Measurements from ENCODE around the gene IL22.

DNA sequence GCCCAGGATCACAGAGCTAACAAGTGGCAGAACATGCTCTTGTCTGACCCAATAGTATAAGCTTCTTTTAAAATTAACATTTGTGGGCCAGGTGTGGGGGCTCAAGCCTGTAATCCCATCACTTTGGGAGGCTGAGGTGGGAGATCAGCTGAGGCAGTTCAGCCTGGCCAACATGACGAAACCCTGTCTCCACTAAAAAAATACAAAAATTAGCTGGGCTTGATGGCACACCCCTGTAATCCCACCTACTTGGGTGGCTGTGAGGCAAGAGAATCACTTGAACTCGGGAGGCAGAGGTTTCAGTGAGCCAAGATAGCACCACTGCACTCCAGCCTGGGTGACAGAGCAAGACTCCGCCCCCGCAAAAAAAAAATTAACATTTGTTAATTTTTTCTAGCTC is 33.0 kb upstream of the IL22 start:
- TF ChIP-seq, protein P1, sequence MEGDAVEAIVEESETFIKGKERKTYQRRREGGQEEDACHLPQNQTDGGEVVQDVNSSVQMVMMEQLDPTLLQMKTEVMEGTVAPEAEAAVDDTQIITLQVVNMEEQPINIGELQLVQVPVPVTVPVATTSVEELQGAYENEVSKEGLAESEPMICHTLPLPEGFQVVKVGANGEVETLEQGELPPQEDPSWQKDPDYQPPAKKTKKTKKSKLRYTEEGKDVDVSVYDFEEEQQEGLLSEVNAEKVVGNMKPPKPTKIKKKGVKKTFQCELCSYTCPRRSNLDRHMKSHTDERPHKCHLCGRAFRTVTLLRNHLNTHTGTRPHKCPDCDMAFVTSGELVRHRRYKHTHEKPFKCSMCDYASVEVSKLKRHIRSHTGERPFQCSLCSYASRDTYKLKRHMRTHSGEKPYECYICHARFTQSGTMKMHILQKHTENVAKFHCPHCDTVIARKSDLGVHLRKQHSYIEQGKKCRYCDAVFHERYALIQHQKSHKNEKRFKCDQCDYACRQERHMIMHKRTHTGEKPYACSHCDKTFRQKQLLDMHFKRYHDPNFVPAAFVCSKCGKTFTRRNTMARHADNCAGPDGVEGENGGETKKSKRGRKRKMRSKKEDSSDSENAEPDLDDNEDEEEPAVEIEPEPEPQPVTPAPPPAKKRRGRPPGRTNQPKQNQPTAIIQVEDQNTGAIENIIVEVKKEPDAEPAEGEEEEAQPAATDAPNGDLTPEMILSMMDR (IDR thresholded peaks at IDR 0.05), result no peak
- no peak for TF ChIP-seq POLR2A (IDR thresholded peaks at IDR 0.05)
